HepG2 (cell line): Measurements from ENCODE around the gene MAP3K20.

Experiments
- AHDC1 ChIP-seq: sonication (generic); formaldehyde crosslinking; IDR thresholded peaks from 2 replicates; pipeline ENCODE4 v1.5.1; 2020; ENCODE audit warnings: mild to moderate bottlenecking, missing genetic modification reagents, borderline replicate concordance
- EP300 ChIP-seq, 3 experiments: sonication (generic) in 1 of 3; formaldehyde crosslinking in 1 of 3; IDR thresholded peaks; 2 replicates each; pipeline versions ENCODE4 v1.5.1 to v1.6.1; 2011 to 2020; ENCODE audit warnings: low read depth in 2 of 3, low read length in 2 of 3, borderline replicate concordance in 1 of 3, improper control_type of control experiment in 1 of 3, mild to moderate bottlenecking in 1 of 3, missing genetic modification reagents in 1 of 3, moderate library complexity in 1 of 3
- GFI1 ChIP-seq: sonication (generic); formaldehyde crosslinking; IDR thresholded peaks from 2 replicates; pipeline ENCODE4 v1.5.0; 2020; ENCODE audit warnings: missing genetic modification reagents, mild to moderate bottlenecking, borderline replicate concordance
- HDAC2 ChIP-seq: sonication (generic); formaldehyde crosslinking; IDR thresholded peaks from 2 replicates; pipeline ENCODE4 v1.4.0; 2020; ENCODE audit warnings: missing genetic modification reagents
- KDM4B ChIP-seq: sonication (generic); formaldehyde crosslinking; IDR thresholded peaks from 2 replicates; pipeline ENCODE4 v1.4.0; 2020; ENCODE audit warnings: missing genetic modification reagents
- NFIC ChIP-seq: IDR thresholded peaks from 2 replicates; pipeline ENCODE4 v1.6.1; 2012; ENCODE audit warnings: mild to moderate bottlenecking, low read length, inconsistent platforms
- ZBTB8A ChIP-seq: sonication (generic); formaldehyde crosslinking; IDR thresholded peaks from 2 replicates; pipeline ENCODE4 v1.4.0; 2020; ENCODE audit warnings: mild to moderate bottlenecking, low read depth, missing genetic modification reagents, borderline replicate concordance
- ZNF33A ChIP-seq: sonication (generic); formaldehyde crosslinking; IDR thresholded peaks from 2 replicates; pipeline ENCODE4 v1.5.1; 2020; ENCODE audit warnings: missing genetic modification reagents, mild to moderate bottlenecking, moderate library complexity, borderline replicate concordance
- ZNF512 ChIP-seq: sonication (generic); formaldehyde crosslinking; IDR thresholded peaks from 2 replicates; pipeline ENCODE4 v1.4.0; 2020; ENCODE audit warnings: mild to moderate bottlenecking, missing genetic modification reagents
- TF ChIP-seq, protein P1 (sequence below), 2 experiments: sonication (generic) in 1 of 2; formaldehyde crosslinking in 1 of 2; IDR thresholded peaks; 2 replicates each; pipeline versions ENCODE4 v1.4.0 to v1.6.1; 2018 to 2020; ENCODE audit warnings: missing genetic modification reagents in 2 of 2, borderline replicate concordance in 1 of 2, low read depth in 1 of 2, mild to moderate bottlenecking in 1 of 2, missing biosample characterization in 1 of 2

GRCh38 chr2:173094731-173095130 is 19.1 kb downstream of the MAP3K20 start:
- TF ChIP-seq ZNF33A (no peak), KDM4B (no peak), NFIC (no peak), HDAC2 (CRISPR knock-in tag) (no peak), ZNF512 (no peak), AHDC1 (CRISPR knock-in tag) (no peak), ZBTB8A (CRISPR knock-in tag) (no peak), GFI1 (CRISPR knock-in tag) (no peak), EP300 (IDR thresholded peaks at IDR 0.05; ENCODE audit: low read depth in 2 of 2, low read length in 2 of 2) (no peak), EP300 (CRISPR knock-in tag; IDR thresholded peaks at IDR 0.05; ENCODE audit: borderline replicate concordance) (no peak)
- TF ChIP-seq, protein P1, sequence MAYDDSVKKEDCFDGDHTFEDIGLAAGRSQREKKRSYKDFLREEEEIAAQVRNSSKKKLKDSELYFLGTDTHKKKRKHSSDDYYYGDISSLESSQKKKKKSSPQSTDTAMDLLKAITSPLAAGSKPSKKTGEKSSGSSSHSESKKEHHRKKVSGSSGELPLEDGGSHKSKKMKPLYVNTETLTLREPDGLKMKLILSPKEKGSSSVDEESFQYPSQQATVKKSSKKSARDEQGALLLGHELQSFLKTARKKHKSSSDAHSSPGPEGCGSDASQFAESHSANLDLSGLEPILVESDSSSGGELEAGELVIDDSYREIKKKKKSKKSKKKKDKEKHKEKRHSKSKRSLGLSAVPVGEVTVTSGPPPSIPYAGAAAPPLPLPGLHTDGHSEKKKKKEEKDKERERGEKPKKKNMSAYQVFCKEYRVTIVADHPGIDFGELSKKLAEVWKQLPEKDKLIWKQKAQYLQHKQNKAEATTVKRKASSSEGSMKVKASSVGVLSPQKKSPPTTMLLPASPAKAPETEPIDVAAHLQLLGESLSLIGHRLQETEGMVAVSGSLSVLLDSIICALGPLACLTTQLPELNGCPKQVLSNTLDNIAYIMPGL (CRISPR knock-in tag; IDR thresholded peaks at IDR 0.05; ENCODE audit: borderline replicate concordance in 1 of 2, low read depth in 1 of 2): no peak
